ENCODE results near the gene GET4. TPM values are rescaled to one million over a fixed set of nuclear protein-coding genes. Genes with fewer than 3 reads are reported as not detected.

Gene GET4
- total and polyA plus RNA-seq, 2 of the 8 experiments (the other 6 are each of a cell fraction or from before 2014, with no cell fraction given): 56.7 to 74.1 TPM

- ChIA-PET CTCF (ENCODE audit: partially characterized antibody) (no interaction called here), POLR2A (ENCODE audit: partially characterized antibody) (no interaction called here)
- Histone ChIP-seq H4K8ac (ENCODE audit: extremely low read depth, insufficient read depth, low read length) (peak overlapping the region; percentile 51; the same call in 1 of the 2 replicates), H4K5ac (ENCODE audit: insufficient read length, low read depth, low read length) (no peak overlapping the region), H3K4me1 (replicated peaks in 1 of 4; ENCODE audit: control insufficient read depth in 3 of 4, insufficient read depth in 4 of 4, low read length in 3 of 4) (peaks cover 0 to 12% (median 1%) of the 10 kb centered on the region in 4 experiments; a peak in 2 of 7 replicates), H3K4me3 (ENCODE audit: extremely low read depth in 1 of 4, insufficient read depth in 2 of 4, low read depth in 3 of 4, low read length in 4 of 4) (peak overlapping the region in 2 of 4 experiments; percentile 19 to 23; a peak in 2 of 8 replicates), H4K91ac (replicated peaks; ENCODE audit: insufficient read length, low read length) (no peak overlapping the region), H3K9me3 (ENCODE audit: insufficient read depth in 2 of 2, low read depth in 1 of 2, low read length in 1 of 2) (no peaks in the 10 kb centered on the region), H3K18ac (ENCODE audit: extremely low read depth, low read length) (no peak overlapping the region; the same call in 1 of the 2 replicates), H3K14ac (ENCODE audit: insufficient read length) (no peak overlapping the region), H2BK5ac (ENCODE audit: low read depth, low read length) (no peak overlapping the region; the same call in none of the 2 replicates), H3K4ac (replicated peaks; ENCODE audit: insufficient read length, low read depth, low read length) (no peak overlapping the region), H3K79me2 (ENCODE audit: control insufficient read depth in 1 of 2, insufficient read depth in 2 of 2, low read length in 2 of 2) (peaks cover 8 to 53% of the 10 kb centered on the region in 2 experiments), H4K20me1 (replicated peaks in 1 of 2; ENCODE audit: control insufficient read depth in 1 of 2, insufficient read depth in 2 of 2, low read length in 2 of 2) (peaks cover 30 to 47% of the 10 kb centered on the region in 2 experiments), H2BK20ac (ENCODE audit: low read length) (no peak overlapping the region), H3K4me2 (ENCODE audit: insufficient read depth in 1 of 2, low read depth in 2 of 2, low read length in 2 of 2) (peak overlapping the region; percentile 39 to 47), H3K23me2 (ENCODE audit: low read depth, low read length) (peaks cover 2% of the 10 kb centered on the region; the same call in 1 of the 2 replicates), H3K27ac (ENCODE audit: low read depth, low read length) (no peak overlapping the region), H2BK15ac (ENCODE audit: low read length) (no peak overlapping the region), H3K9ac (replicated peaks in 1 of 4; ENCODE audit: extremely low read depth in 1 of 4, low read depth in 3 of 4, low read length in 3 of 4) (no peak overlapping the region), H3K23ac (ENCODE audit: insufficient read length) (no peak overlapping the region), H3K79me1 (ENCODE audit: low read depth, low read length) (peaks cover 43% of the 10 kb centered on the region), H3K27me3 (replicated peaks in 1 of 4; ENCODE audit: control insufficient read depth in 3 of 4, extremely low read depth in 1 of 4, insufficient read depth in 3 of 4, low read length in 3 of 4) (no peaks in the 10 kb centered on the region), H2AK5ac (ENCODE audit: low read depth, low read length) (0 out of 2 replicates have a peak overlapping the region, but pooled peaks have one; percentile 39), H2AFZ (ENCODE audit: low read length) (no peak overlapping the region), H2BK12ac (ENCODE audit: low read depth, low read length) (no peak overlapping the region), H3K36me3 (ENCODE audit: control insufficient read depth in 2 of 4, insufficient read depth in 4 of 4, low read length in 3 of 4) (peaks cover 20 to 58% (median 43%) of the 10 kb centered on the region in 4 experiments), H3K56ac (replicated peaks; ENCODE audit: insufficient read length, low read depth, low read length) (no peak overlapping the region), H2BK120ac (replicated peaks; ENCODE audit: low read depth, low read length) (no peak overlapping the region)
- no peak for TF ChIP-seq HDAC2 (IDR thresholded peaks at IDR 0.05; ENCODE audit: borderline replicate concordance in 1 of 2, low read depth in 2 of 2, low read length in 2 of 2)
- DNase-seq (ENCODE audit: low read depth in 1 of 2, low spot score in 2 of 2) (no peak), FAIRE-seq (no peak)
- 85% methylated on average over 13 of the region's 18 CpGs; no CpG with 5 or more reads in 1 of the 2 experiments for WGBS, 2 experiments (ENCODE audit: extremely low coverage in 1 of 2, insufficient coverage in 1 of 2, insufficient read length in 1 of 2, insufficient replicate concordance in 2 of 2, low coverage in 1 of 2, low lambda C conversion rate in 2 of 2, missing lambda C conversion rate in 1 of 2)
These were observed 13.0 kb downstream of the GET4 start for GRCh38 chr7:889391-889790.

Data from H1 (cell line).